ENCODE results near the gene LENG8.
A peak's percentile ranks its signal among the peaks of the same experiment; 100 is the strongest.

LENG8 gene

DNA sequence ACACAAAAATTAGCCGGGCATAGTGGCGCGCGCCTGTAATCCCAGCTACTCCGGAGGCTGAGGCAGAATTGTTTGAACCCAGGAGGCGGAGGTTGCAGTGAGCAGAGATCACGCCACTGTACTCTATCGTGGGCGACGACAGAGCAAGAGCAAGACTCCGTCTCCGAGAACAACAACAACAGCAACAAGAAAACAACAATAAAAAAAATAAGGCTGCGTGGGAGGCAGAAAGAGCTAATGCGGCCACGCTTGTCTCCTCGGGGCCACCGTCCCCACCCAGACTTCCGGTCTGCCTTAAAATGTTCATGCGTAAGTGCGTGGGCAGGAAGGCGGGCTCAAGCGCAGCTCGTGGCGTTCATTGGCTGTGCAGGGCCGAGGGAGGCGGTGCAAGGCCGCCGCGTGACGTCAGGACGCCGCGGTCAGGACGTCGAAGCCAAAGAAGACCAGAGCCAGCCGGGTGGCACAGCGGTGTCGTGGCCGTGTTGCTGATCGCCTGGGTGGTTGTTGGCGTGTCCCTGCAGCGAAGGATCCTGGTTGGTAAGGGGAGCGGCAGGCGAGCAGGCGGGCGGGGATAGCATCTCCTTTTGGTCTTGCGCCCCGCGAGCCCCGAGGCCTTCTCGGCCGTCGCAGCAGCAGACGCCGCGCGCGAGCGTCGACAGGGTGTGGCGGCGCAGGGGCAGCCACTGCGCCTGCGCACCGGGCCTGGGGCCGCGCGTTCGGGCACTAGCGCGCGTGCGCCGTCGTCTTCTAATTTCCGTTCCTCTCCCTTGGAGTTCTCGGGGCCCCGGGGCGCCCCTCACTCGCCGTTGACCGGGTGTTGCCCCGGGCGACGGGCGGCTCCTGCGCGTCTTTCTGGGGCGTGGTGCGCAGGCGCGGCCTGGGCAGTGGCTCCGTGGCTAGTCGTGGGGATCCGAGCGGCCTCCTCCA, at the start of gene LENG8:
LENG8 (plus strand) TSS at position 426 of the 927 bp plus-strand sequence. CDS start 2,146 bp downstream, outside the sequence.
- peak; percentile 93 for DNase-seq (ENCODE audit: low read depth, low spot score)

DNA sequence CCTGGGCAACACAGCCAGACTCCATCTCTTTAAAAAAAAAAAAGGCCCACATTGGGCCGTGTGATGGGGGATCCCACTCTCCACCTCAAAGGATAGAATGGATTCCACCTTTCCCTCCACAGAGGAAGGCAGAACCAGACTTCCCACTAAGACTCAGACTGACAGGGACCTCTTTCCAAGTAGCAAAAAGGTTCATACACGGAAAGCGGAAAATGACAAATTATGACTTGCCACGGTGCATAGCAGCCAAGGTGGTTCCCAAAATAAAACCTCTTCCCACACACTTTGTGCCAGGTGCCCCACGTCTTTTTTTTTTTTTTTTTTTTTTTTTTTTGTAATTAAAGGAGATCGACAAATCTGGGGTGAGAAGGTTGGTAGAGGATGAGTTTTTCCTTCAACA, 48.1 kb upstream of the LENG8 start:
- DNase-seq (ENCODE audit: low read depth, low spot score) = no peak

DNA sequence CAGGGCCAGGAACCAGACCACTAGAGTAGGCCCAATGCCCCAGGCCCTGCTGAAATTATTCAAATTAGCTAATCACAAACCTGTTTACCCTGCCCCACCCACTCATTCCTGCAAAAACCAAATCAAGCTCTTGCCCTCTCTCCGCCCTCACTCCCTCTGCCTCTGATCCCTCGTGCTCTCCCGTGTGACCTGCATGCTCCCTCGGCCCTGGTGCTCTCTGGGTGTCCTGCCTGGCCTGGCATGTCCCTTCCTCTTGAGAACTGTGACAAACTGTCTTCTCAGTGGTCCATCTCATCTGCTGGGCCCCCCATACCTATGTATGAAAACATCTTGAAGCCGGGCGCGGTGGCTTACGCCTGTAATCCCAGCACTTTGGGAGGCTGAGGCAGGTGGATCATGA, 45.9 kb upstream of the LENG8 start:
- DNase-seq (ENCODE audit: low read depth, low spot score) = no peak

DNA sequence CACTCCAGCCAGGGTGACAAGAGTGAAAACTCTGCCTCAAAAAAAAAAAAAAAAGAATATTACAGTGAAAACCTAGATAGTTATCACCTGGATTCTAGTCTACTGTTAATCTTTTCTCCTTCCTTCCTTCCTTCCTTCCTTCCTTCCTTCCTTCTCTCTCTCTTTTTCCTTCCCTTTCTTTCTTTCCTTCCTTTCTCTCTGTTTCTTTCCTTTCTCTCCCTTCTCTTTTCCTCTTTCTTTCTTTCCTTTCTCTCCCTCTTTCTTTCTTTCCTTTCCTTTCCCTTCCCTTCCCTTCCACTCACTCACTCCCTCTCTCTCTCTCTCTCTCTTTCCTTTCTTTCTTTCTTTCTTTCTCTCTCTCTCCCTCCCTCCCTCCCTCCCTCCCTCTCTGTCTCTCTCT, 43.4 kb upstream of the LENG8 start:
- no peak for DNase-seq (ENCODE audit: low read depth, low spot score)

DNA sequence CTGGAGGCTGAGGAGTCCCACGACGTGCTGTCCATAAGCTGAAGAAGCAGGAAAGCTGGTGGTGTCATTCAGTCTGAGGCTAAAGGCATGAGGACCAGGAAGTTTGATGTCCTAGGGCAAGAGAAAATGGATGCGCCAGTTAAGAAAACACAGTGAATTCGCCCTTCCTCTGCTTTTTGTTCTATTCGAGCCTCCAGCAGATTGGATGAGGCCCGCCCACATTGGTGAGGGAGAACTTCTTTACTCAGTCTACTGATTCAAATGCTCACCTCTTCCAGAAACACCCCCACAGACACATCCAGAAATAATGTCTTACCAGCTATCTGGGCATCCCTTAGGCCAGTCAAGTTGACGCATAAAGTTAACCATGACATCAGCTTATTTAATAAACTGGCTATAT, 41.2 kb upstream of the LENG8 start:
- DNase-seq (ENCODE audit: low read depth, low spot score) = no peak

DNA sequence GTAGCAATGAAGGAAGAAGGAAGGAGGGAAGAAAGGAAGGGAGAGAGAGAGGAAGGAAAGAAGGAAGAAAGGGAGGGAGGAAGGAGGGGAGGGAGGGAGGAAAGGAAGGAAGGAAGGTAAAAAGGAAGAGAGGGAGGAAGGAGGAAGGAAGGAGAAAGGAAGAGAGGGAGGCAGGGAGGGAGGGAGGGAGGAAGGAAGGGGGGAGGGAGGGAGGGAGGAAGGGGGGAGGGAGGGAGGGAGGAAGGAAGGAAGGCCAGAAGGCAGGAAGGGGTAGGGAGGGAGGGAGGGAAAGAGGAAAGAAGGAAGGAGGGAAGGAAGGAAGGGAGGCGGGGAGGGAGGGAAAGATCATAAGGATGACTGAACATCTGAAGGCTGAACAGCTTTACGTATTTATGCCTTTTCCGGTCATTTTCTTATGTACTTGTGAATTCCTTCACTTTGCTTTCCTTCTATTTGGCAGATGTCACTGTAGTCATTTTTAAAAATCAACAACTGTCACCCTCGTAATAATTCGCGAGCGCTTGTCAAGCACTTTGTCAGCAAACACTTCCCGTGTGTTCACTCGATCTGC, 40.5 kb upstream of the LENG8 start:
- DNase-seq (ENCODE audit: low read depth, low spot score) = no peak

DNA sequence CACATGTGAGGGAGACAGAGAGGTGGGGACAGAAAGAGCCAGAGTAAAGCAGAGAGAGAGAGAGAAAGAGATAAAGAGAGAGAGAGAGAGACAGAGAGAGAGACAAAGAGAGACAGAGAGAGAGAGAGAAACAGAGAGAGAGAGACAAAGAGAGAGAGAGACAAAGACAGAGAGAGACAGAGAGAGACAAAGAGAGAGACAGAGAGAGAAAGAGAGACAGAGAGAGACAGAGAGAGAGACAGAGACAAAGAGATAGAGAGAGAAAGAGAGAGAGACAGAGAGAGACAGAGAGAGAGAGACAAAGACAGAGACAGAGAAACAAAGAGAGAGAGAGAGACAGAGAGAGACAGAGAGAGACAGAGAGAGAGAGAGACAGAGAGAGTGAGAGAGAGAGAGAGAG, 38.0 kb upstream of the LENG8 start:
- DNase-seq (ENCODE audit: low read depth, low spot score) = no peak

DNA sequence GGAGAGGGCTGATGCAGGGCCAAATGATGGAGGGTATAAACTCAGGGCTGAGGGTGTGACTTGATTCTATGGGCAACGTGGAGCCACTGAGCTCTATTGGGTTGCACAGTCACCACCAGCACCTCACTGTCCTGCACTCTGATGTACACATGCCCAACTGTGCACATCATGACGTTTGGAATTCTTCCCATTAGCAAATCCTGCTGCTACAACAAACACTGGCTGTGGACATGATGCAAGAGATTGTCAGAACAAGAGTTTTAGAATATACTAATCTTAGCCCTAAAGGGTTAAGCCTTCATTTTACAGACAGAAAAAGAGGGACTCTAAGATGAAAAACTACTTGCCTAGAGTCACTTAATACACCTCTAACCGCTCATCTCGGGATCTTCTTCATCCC, 36.1 kb upstream of the LENG8 start:
- DNase-seq (ENCODE audit: low read depth, low spot score) = no peak

DNA sequence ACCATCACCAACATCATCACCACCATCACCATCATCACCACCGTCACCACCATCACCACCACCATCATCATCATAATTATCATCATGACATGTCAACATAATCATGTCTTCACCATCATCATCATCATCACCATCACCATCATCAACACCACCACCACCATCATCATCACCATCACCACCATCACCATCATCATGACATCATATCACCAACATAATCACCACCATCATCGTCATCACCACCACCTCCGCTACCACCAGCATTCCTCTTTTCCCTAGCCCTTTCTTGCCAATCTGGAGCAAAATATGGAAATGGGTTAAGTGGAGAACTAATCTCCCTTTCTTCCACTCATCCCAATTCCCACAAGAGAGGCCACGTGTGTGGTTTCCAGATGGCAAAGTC, 34.8 kb upstream of the LENG8 start:
- no peak for DNase-seq (ENCODE audit: low read depth, low spot score)

DNA sequence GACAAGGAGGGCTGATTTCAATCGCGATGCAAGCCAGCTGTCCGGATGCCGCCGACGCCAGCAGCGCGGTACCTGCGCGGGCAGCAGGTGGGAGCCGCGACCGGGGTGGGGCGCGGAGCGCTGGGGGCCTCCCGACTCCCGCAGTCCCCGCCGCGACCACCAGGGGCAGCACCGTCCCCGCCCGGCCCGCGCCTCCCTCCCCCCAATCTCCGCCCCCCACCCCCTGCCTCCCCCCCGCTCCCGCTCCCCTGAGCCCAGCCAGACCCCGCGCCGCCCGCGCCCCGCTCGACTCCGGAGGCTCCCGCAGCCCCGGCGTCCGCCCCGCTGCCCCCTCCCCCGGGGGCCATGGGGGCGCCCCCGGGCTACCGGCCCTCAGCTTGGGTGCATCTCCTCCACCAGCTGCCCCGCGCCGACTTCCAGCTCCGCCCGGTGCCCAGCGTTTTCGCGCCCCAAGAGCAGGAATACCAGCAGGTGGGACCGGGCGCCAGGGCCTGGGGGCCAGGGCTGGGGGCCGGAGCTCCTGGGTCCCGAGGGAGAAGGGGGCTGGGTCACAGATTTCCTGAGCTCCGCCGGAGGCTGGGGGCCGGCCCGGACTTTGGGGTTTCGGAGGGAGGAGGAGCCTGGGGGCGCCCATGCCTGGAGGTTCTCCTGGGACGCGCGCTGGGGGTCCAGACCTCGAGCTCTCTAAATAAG, 33.6 kb upstream of the LENG8 start, which contains the start of gene TTYH1:
TTYH1 (plus strand) TSS at position 257 of the 693 bp plus-strand sequence; CDS start at position 346, 89 bp downstream.
- no peak for DNase-seq (ENCODE audit: low read depth, low spot score)

DNA sequence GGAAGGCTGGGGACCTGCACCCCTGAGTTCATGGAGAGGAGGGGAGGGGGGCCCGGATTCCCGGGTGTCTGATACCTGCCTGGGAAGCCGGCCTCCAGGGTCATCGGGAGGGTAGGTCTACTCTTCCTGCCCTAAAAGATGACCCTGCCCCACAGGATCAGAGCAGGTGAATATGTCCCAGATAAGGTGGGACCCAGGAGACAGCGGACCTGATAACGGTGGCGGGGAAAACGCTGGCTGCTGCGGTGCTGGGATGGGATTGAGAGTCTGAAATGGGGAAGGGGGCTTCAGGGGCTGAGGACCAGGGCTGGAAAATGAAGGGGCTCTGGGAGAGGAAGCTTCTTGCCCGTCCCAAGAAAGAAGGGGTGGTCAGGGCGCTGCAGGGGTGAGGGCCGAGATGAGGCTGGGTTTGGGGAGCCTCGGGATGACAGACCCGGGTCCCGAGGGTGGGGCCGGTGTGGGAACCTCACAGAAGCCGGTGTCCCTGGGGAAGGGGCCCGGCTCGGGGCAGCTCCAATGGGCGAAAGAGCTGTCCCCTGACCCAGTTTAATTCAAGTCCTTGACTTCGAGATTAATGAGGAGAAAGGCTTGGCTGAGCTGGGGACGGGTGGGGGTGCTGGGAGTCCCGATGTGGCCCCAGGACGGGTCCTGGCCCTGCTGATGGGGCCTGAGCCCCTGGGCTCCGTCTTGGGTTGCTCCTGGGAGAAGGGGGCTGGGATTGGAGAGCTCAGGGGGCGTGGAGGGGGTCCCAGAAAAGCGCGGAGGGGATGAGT, 32.9 kb upstream of the LENG8 start:
- no peak for DNase-seq (ENCODE audit: low read depth, low spot score)

DNA sequence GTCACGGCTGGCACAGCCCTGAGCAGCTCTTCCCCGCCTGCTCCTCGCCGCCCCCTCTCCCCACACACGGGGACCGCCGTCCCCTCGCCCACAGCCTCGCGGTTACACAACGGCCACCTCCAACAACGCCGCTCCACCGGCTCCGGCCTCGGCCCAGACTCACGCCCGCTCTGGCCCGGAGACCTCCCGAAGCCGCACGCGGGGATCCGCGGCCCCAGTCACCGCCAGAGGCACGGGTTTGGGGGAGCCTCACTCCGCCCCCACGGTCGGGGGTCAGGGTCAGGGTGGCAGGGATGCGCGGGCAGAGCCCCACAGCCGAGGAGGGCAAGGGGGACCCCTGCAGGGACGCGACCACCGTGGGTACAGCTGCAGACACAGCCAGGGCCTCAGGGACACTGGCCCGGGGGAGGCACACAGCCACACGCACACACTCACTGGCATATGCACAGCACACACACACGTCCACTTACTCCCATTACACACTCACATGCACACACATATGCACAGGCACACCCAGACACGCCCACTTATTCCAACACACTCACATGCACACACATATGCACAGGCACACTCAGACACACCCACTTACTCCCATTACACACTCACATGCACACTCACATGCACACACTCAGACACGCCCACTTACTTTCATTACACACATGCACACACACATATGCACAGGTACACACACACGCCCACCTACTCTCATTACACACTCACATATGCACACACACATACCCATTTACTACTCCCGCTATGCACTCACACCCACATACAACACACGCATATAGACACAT, 32.1 kb upstream of the LENG8 start:
- no peak for DNase-seq (ENCODE audit: low read depth, low spot score)

DNA sequence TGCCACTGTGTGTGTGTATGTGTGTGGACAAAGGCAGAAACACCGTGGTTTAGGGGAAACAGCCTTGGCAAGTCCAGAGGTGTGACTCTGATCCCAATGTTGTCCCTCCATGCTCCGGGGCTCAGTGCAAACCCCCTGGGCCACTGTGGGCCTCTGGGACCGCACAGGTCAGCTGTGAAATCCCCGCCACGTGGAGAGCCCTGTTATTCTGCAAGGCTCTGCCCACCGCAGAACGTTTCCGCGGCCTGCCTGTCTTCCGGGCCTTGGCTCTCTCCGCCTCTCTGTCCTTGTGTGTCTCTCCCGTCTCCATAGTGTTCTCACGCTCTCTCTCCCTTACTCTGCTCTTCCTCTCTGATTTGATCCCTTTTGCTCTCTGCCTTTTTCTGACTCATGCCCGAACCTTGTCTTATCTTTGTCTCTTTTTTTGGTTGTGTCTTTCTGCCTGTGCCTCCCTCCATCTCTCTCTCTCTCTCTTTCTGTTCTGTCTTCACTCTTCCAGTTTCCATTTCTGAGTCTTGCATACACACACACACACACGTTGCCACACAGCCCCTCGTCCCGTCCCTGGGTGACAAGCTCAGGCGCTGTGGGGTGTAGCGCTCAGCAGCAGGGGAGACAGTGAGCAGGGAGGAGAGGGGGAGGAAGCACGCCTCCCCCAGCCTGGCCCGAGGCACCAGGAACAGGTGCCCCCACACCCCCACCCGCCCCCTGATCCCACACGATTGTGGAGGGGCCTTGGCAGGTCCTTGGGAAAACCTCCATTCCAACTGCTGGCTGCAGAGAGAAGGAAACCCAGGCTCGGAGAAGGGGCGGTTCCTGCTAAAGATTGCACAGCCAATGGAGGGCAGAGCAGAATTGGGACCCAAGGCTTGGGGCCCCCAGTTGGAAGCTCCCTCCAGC, 30.7 kb upstream of the LENG8 start:
- no peak for DNase-seq (ENCODE audit: low read depth, low spot score)

DNA sequence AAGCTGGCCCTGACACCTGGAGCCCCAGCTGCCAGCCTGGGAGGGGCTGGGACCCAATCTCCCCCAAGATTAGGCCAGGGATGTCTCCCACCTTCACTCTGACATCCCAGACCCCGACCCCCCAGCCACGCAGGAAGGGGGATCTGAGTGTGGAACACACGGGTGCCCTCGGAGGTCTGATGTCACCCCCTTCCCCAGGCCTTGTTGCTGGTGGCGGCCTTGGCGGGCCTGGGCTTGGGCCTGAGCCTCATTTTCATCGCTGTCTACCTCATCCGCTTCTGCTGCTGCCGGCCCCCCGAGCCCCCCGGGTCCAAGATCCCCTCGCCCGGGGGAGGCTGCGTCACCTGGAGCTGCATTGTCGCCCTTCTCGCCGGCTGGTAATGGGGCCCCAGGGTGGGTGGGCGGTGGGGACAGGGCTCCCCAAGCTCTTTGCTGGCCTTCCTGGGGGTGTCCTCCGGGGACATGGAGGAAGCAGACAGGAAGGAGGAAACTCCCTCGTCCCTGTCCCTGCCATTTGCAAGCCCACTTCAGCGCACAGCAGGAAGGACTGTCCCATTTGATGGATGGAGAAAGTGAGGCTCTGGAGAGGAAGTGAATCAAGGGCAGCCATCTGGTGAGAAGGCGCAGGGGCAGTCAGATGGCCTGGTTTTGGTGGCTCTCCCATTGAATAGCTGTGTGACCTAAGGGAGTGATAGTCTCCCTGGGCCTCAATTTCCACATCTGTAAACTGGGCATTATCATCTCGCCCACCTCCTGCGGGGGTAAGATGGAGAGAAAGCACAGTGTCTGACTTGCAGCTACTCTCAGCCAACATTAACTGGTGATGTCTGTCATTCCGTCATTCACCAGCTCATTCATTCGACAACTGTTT, 29.8 kb upstream of the LENG8 start:
- DNase-seq (ENCODE audit: low read depth, low spot score) = no peak

DNA sequence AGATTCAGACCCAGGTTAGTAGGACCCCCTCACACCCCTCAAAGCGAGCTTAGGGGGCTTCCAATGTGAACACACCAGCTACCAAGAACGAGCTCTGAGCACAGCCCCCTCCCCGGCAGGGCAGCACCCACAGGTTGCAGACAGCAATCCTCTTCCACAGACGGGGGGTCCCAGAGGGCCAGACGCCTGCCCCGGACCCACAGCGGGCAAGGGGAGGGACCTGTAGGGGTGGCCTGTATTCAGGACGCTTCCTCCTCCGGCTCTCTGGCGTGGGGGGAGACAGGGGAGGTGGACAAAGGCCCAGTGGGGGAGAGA, 29.0 kb upstream of the LENG8 start:
- no peak for DNase-seq (ENCODE audit: low read depth, low spot score)

DNA sequence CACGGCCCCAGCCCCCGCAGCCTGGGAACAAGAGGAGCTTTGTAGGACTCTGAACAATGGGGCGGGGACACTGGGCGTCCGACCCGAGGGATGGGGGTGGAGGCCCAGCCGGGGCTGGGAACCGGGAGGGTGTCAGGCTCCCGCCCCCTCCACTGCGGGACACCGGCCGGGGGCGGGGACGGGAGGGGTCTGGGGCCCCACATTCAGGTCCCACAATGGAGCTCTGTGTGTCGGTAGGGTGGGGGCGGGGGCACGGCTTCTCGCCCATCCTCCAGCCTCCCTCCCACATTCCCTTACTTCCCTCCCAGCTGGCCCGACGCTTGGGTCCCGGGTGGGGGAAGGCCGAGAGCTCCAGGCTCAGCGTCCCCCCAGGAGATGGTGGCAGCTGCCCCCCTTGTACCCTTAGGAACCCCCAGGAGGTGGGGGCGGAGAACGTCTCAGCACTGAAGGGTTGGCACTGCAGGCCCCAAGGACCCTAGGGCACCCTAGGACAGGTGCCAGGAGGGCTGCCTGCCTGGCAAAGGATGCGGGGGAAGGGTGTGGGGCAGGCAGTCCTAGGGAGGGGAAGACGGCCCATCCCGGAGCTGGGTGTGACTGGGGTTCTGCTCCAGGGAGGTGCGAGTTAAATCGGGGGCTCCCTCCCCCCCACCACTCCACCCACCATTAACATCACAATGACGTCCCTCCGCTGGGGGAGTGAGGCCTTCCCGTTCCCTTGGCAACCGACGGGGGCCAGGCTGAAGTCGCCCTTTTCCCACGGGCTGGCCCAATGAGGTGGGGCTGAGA, 28.4 kb upstream of the LENG8 start:
- no peak for DNase-seq (ENCODE audit: low read depth, low spot score)

DNA sequence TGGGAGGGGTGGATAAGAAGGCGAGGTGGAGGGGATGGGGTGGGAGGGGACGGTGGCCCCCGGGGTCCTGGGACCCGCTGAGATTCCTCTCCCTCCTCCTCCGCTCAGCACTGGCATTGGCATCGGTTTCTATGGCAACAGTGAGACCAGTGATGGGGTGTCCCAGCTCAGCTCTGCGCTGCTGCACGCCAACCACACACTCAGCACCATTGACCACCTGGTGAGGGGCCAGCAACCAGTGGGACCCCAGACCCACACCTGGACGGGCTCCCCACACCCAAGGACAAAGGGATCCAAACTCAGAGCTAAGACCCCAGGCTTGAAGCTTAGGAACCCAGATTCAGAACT, 27.9 kb upstream of the LENG8 start:
- DNase-seq (ENCODE audit: low read depth, low spot score) = no peak

DNA sequence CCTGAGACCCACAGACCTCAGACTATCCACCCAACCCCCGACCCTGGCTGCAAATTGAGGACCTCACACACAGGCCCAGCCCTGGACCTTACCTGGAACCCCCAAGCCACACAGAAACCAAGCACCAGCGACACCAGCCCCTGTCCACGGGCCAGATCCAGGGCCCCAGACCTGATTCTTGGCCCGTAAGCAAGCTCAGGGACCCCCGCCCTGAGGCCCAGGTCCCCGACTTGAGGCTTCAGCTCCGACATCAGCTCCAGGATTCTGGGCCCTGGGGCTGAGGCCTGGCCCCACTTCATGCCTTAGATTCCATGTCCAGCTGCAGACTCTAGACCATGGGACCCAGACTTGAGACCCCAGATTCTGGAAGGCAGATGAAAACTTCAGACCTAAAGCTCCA, 27.5 kb upstream of the LENG8 start:
- DNase-seq (ENCODE audit: low read depth, low spot score) = no peak
